GM12801 (cell line): ENCODE data around the gene ITGA8.

Source experiments
- CTCF ChIP-seq: IDR thresholded peaks from one replicate; pipeline ENCODE4 v1.5.1; 2011; ENCODE audit warnings: control low read depth; ENCODE audit not compliant: insufficient read length; ENCODE audit errors: extremely low read depth

Gene ITGA8

GRCh38 chr10:15681076-15681475 lies 38.6 kb downstream of the ITGA8 start:
- TF ChIP-seq CTCF = no peak

- no peak for TF ChIP-seq CTCF
Measured at GRCh38 chr10:15678851-15679250, 40.9 kb downstream of the ITGA8 start.

- TF ChIP-seq CTCF = no peak
Measured at GRCh38 chr10:15672469-15672868, 47.3 kb downstream of the ITGA8 start.

- TF ChIP-seq CTCF = no peak
Measured at GRCh38 chr10:15670880-15671279, 48.8 kb downstream of the ITGA8 start.

- TF ChIP-seq CTCF = no peak
Measured at GRCh38 chr10:15661574-15661973, 58.1 kb downstream of the ITGA8 start.

- TF ChIP-seq CTCF = no peak
Measured at GRCh38 chr10:15660990-15661389, 58.7 kb downstream of the ITGA8 start.

- TF ChIP-seq CTCF = no peak
Measured at GRCh38 chr10:15658069-15658702, 61.5 kb downstream of the ITGA8 start.

GRCh38 chr10:15652757-15653156 lies 67.0 kb downstream of the ITGA8 start:
- TF ChIP-seq CTCF = no peak
